CD4-positive, alpha-beta T cell (primary cell): ENCODE measurements around the gene PTPRM. TPM values are rescaled to one million over a fixed set of nuclear protein-coding genes. Genes with fewer than 3 reads are reported as not detected.

Experiments used
- ATAC-seq: fragments of 200-7000 bp; cut with Tn5 transposase; one replicate; pipeline ENCODE4 v1.10.0; 2022; ENCODE audit warnings: mild to moderate bottlenecking; ENCODE audit not compliant: poor library complexity
- CTCF ChIA-PET: fragments of 350-600 bp; sonication (Branson Sonifier 250); formaldehyde crosslinking; loops from one replicate; lab custom pipeline; 2021; ENCODE audit warnings: antibody characterized with exemption, inconsistent platforms; lab: Charles Lee
- POLR2A ChIA-PET: fragments of 350-600 bp; sonication (Branson Sonifier 250); formaldehyde crosslinking; loops from one replicate; lab custom pipeline; 2021; ENCODE audit warnings: antibody characterized with exemption, inconsistent platforms; lab: Charles Lee
- DNase-seq, 14 experiments: peaks; one replicate each; pipeline ENCODE4 v3.0.0-alpha.2; 2013 to 2020; ENCODE audit warnings: mixed read lengths in 2 of 14
- H3K27ac ChIP-seq, 2 donors: one replicate each; pipeline versions ENCODE4 v1.5.1 to v1.7.0; 2013; ENCODE audit warnings: low read length in 2 of 2, low read depth in 1 of 2, mild to moderate bottlenecking in 1 of 2
- H3K27me3 ChIP-seq, 2 experiments: 1 replicate in 1 of 2; 2 replicates in 1 of 2; pipeline versions ENCODE4 v1.6.1 to v1.7.0; 2013; ENCODE audit warnings: low read length in 2 of 2, control low read depth in 1 of 2, mild to moderate bottlenecking in 1 of 2, moderate library complexity in 1 of 2; ENCODE audit not compliant: insufficient read depth in 2 of 2, control insufficient read depth in 1 of 2
- H3K36me3 ChIP-seq: one replicate; pipeline ENCODE4 v1.6.1; 2013; ENCODE audit warnings: low read length, control low read depth; ENCODE audit not compliant: insufficient read depth
- H3K4me1 ChIP-seq: one replicate; pipeline ENCODE4 v1.6.1; 2013; ENCODE audit warnings: low read length, control low read depth; ENCODE audit not compliant: insufficient read depth
- H3K4me3 ChIP-seq: one replicate; pipeline ENCODE4 v1.5.1; 2013; ENCODE audit warnings: mild to moderate bottlenecking, low read length, moderate library complexity
- H3K9me3 ChIP-seq, 2 experiments: 1 replicate in 1 of 2; 2 replicates in 1 of 2; pipeline versions ENCODE4 v1.6.1 to v1.7.0; 2013; ENCODE audit warnings: low read length in 2 of 2, mild to moderate bottlenecking in 2 of 2, control low read depth in 1 of 2, moderate library complexity in 1 of 2; ENCODE audit not compliant: control insufficient read depth in 1 of 2, insufficient read depth in 1 of 2
- H3K27ac Mint-ChIP-seq: one replicate; pipeline ENCODE4 v1.8.0; 2020; ENCODE audit warnings: mixed read lengths
- H3K27me3 Mint-ChIP-seq: one replicate; pipeline ENCODE4 v1.8.0; 2021; ENCODE audit warnings: mixed read lengths
- H3K36me3 Mint-ChIP-seq: one replicate; pipeline ENCODE4 v1.8.0; 2021; ENCODE audit warnings: low read depth, mixed read lengths
- H3K4me1 Mint-ChIP-seq: one replicate; pipeline ENCODE4 v1.8.0; 2021; ENCODE audit warnings: low read depth, mixed read lengths
- H3K4me3 Mint-ChIP-seq: one replicate; pipeline ENCODE4 v1.8.0; 2020; ENCODE audit warnings: mild to moderate bottlenecking, mixed read lengths
- H3K9me3 Mint-ChIP-seq: one replicate; pipeline ENCODE4 v1.8.0; 2020; ENCODE audit warnings: mixed read lengths
- CTCF ChIP-seq: fragments of 200-600 bp; IDR thresholded peaks from one replicate; pipeline ENCODE4 v1.8.0; 2022; ENCODE audit warnings: antibody characterized with exemption, mild to moderate bottlenecking
- intact Hi-C, 2 experiments: fragments of 100-400 bp; cut with DNase I in 1 of 2; cut with micrococcal nuclease in 1 of 2; formaldehyde crosslinking; loops; one replicate each; pipeline versions ENCODE4 v1.15.1 to v1.9.0; 2023 to 2025; cut with DNase I, micrococcal nuclease
- total RNA-seq, 174 experiments: library from RNA in 2 of 174; stranded (reverse) in 2 of 174; gene quantifications; one replicate each; pipeline ENCODE4 v1.2.3 and lab custom pipeline; 2021 to 2026

The PTPRM gene
- total RNA-seq, 2 experiments from 2014 or later: 21.7 to 21.9 TPM

GRCh38 chr18:7979714-7980113, 412.6 kb downstream of the PTPRM start:
- H3K36me3 ChIP-seq: no peaks in the 10 kb centered on the region
- no peaks in the 10 kb centered on the region for H3K36me3 Mint-ChIP-seq
- intact Hi-C loops: no loop called here
- no peaks in the 10 kb centered on the region for H3K9me3 Mint-ChIP-seq
- H3K4me1 ChIP-seq: no peaks in the 10 kb centered on the region
- peaks cover 0 to 3% of the 10 kb centered on the region in 2 experiments for H3K9me3 ChIP-seq
- CTCF ChIA-PET: no interaction called here
- no peak overlapping the region for H3K4me3 Mint-ChIP-seq
- no peak for ATAC-seq
- no peak overlapping the region for H3K27ac ChIP-seq
- no peak overlapping the region for H3K4me3 ChIP-seq
- POLR2A ChIA-PET: no interaction called here
- H3K27ac Mint-ChIP-seq: no peak overlapping the region
- DNase-seq: no peak
- no peaks in the 10 kb centered on the region for H3K4me1 Mint-ChIP-seq
- H3K27me3 Mint-ChIP-seq: no peaks in the 10 kb centered on the region
- H3K27me3 ChIP-seq: no peaks in the 10 kb centered on the region
- TF ChIP-seq CTCF: no peak

GRCh38 chr18:7980136-7980535, 413.0 kb downstream of the PTPRM start:
- ATAC-seq (no peak), DNase-seq (no peak)
- Histone ChIP-seq H3K27ac (no peak overlapping the region), H3K9me3 (peaks cover 0 to 3% of the 10 kb centered on the region in 2 experiments), H3K4me3 (no peak overlapping the region), H3K36me3 (no peaks in the 10 kb centered on the region), H3K4me1 (no peaks in the 10 kb centered on the region), H3K27me3 (no peaks in the 10 kb centered on the region)
- Mint-ChIP-seq H3K27me3 (no peaks in the 10 kb centered on the region), H3K9me3 (no peaks in the 10 kb centered on the region), H3K4me1 (no peaks in the 10 kb centered on the region), H3K27ac (no peak overlapping the region), H3K36me3 (no peaks in the 10 kb centered on the region), H3K4me3 (no peak overlapping the region)
- ChIA-PET CTCF (no interaction called here), POLR2A (no interaction called here)
- intact Hi-C loops: no loop called here
- no peak for TF ChIP-seq CTCF

GRCh38 chr18:7980656-7981055, 413.5 kb downstream of the PTPRM start:
- no peak for DNase-seq
- Histone ChIP-seq H3K27ac (no peak overlapping the region), H3K9me3 (peaks cover 0 to 3% of the 10 kb centered on the region in 2 experiments), H3K4me1 (no peaks in the 10 kb centered on the region), H3K27me3 (no peaks in the 10 kb centered on the region), H3K4me3 (no peak overlapping the region), H3K36me3 (no peaks in the 10 kb centered on the region)
- no peak for TF ChIP-seq CTCF
- ChIA-PET POLR2A (no interaction called here), CTCF (no interaction called here)
- H3K27me3 Mint-ChIP-seq: no peaks in the 10 kb centered on the region
- no peaks in the 10 kb centered on the region for H3K36me3 Mint-ChIP-seq
- no peak overlapping the region for H3K4me3 Mint-ChIP-seq
- no peaks in the 10 kb centered on the region for H3K9me3 Mint-ChIP-seq
- intact Hi-C loops: no loop called here
- no peak for ATAC-seq
- H3K27ac Mint-ChIP-seq: no peak overlapping the region
- H3K4me1 Mint-ChIP-seq: no peaks in the 10 kb centered on the region
